ENCODE measurements around the gene PHF1. TPM values are rescaled to one million over a fixed set of nuclear protein-coding genes. Genes with fewer than 3 reads are reported as not detected.
A peak's percentile ranks its signal among the peaks of the same experiment; 100 is the strongest.

The PHF1 gene
- total RNA-seq, 4 donors from 2014 or later = 46.8 to 86.1 (median 77.3) TPM

DNA sequence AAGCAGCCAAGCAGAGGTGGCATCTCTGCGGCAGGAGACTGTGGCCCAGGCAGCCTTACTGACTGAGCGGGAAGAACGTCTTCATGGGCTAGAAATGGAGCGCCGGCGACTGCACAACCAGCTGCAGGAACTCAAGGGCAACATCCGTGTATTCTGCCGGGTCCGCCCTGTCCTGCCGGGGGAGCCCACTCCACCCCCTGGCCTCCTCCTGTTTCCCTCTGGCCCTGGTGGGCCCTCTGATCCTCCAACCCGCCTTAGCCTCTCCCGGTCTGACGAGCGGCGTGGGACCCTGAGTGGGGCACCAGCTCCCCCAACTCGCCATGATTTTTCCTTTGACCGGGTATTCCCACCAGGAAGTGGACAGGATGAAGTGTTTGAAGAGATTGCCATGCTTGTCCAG lies 5.9 kb upstream of the PHF1 start:
- Histone ChIP-seq H3K27ac (no peak overlapping the region), H3K9me3 (no peaks in the 10 kb centered on the region), H3K4me1 (no peaks in the 10 kb centered on the region), H3K27me3 (no peaks in the 10 kb centered on the region), H3K4me3 (no peak overlapping the region), H3K36me3 (no peaks in the 10 kb centered on the region)
- DNase-seq = peak in 1 of 3 donors; percentile 19
- no peak for TF ChIP-seq POLR2A (IDR thresholded peaks at IDR 0.05)
- no peak for TF ChIP-seq CTCF (IDR thresholded peaks at IDR 0.05)

GRCh38 chr6:33405386-33405940 lies 5.4 kb upstream of the PHF1 start:
- Histone ChIP-seq H3K27ac (no peak overlapping the region), H3K36me3 (no peaks in the 10 kb centered on the region), H3K9me3 (no peaks in the 10 kb centered on the region), H3K4me3 (no peak overlapping the region), H3K27me3 (no peaks in the 10 kb centered on the region), H3K4me1 (no peaks in the 10 kb centered on the region)
- no peak for DNase-seq
- no peak for TF ChIP-seq CTCF (IDR thresholded peaks at IDR 0.05)
- TF ChIP-seq POLR2A (IDR thresholded peaks at IDR 0.05) = no peak

GRCh38 chr6:33406126-33406525 lies 4.7 kb upstream of the PHF1 start:
- Histone ChIP-seq H3K36me3 (no peaks in the 10 kb centered on the region), H3K4me1 (no peaks in the 10 kb centered on the region), H3K27ac (no peak overlapping the region), H3K9me3 (no peaks in the 10 kb centered on the region), H3K27me3 (no peaks in the 10 kb centered on the region), H3K4me3 (no peak overlapping the region)
- TF ChIP-seq CTCF (IDR thresholded peaks at IDR 0.05) (no peak), POLR2A (IDR thresholded peaks at IDR 0.05) (no peak)
- no peak for DNase-seq

DNA sequence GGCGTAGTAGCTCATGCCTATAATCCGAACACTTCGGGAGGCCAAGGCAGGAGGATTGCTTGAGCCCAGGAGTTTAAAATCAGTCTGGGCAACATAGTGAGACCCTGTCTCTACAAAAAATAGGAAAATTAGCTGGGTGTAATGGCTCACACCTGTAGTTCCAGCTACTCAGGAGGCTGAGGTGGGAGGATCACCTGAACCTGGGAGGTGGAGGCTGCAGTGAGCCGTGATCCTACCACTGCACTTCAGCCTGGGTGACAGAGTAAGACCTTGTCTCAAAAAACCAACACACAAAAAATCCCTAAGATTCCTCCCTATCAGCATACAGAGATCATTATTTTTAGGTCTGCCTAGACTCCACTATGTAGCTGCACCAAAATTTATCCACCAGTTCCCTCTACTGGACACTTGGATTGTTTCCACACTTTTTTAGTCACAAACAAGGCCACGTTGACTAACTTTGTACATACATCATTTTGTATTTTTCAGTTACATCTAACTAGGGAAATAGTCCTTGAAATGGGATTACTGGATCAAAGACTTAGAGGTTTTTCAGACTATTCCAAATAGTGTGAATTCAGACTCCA lies 3.6 kb upstream of the PHF1 start:
- DNase-seq = peak in 1 of 3 donors; percentile 2
- TF ChIP-seq CTCF (IDR thresholded peaks at IDR 0.05) (peak in 3 of 6 experiments; percentile 35 to 38 (median 36)), POLR2A (IDR thresholded peaks at IDR 0.05) (no peak)
- H3K4me3 ChIP-seq = no peak overlapping the region
- H3K27me3 ChIP-seq = no peaks in the 10 kb centered on the region
- H3K9me3 ChIP-seq = no peaks in the 10 kb centered on the region
- no peak overlapping the region for H3K27ac ChIP-seq
- H3K4me1 ChIP-seq = peaks cover 0 to 7% (median 5%) of the 10 kb centered on the region in 4 donors
- H3K36me3 ChIP-seq = no peaks in the 10 kb centered on the region

DNA sequence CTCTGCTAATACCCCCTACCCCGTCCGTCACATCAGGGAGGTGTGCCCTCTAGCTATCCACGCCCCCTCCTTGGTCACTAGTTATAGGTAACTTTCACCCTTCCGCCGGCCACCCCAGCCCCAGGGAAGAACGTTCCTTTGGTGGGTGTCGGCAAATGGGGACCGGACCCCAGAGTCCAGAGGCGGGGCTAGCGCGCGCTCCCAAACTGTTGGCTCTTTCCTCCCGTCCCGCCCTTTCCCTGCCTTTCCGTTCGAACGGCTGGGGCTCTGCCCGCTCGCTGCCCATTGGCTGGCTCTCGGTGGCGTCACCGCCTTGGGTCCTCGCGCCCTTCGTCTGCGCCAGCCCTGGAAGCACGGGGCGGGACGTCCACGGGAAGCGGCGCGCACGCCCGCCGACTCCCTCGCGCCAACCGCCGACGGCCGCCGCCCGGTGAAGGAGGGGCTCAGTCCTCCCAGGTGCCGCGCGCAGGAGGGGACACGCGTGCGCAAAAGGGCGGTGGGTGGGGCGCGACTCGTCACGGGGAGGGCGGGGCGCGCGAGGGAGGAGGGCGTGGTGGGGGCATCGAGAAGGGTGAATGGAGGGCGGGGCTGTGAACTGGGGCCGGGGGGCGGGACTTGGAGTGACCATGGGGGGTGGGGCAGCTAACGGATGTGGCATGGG lies 634 bp upstream of the PHF1 start:
- Histone ChIP-seq H3K4me3 (peak overlapping the region; percentile 91 to 99 (median 94)), H3K4me1 (peaks cover 0 to 12% (median 6%) of the 10 kb centered on the region in 4 donors), H3K27ac (peak overlapping the region; percentile 98 to 100 (median 98)), H3K36me3 (peaks cover 0 to 28% (median 0%) of the 10 kb centered on the region in 3 donors), H3K27me3 (no peaks in the 10 kb centered on the region), H3K9me3 (no peaks in the 10 kb centered on the region)
- no peak for TF ChIP-seq CTCF (IDR thresholded peaks at IDR 0.05)
- TF ChIP-seq POLR2A (IDR thresholded peaks at IDR 0.05) = peak; percentile 30 to 76
- peak; percentile 98 to 99 (median 98) for DNase-seq

Measured in Peyer's patch (tissue), 4 donors.